Skeletal muscle satellite cell (primary cell): ENCODE results near the gene SUN2.
A peak's percentile ranks its signal among the peaks of the same experiment; 100 is the strongest.

Source experiments
- H3K27me3 ChIP-seq: 2 replicates; pipeline ENCODE4 v1.7.0; 2013; ENCODE audit warnings: low read length; ENCODE audit not compliant: control insufficient read depth, insufficient read depth
- H3K36me3 ChIP-seq: 2 replicates; pipeline ENCODE4 v1.7.0; 2013; ENCODE audit warnings: mild to moderate bottlenecking, control low read depth, low read length; ENCODE audit not compliant: insufficient read depth
- H3K4me1 ChIP-seq: 2 replicates; pipeline ENCODE4 v1.7.0; 2013; ENCODE audit warnings: low read length; ENCODE audit not compliant: control insufficient read depth, insufficient read depth
- H3K4me2 ChIP-seq: 2 replicates; pipeline ENCODE4 v1.7.0; 2013; ENCODE audit warnings: mild to moderate bottlenecking, low read length
- H3K4me3 ChIP-seq: 2 replicates; pipeline ENCODE4 v1.7.0; 2013; ENCODE audit warnings: low read length
- H3K9ac ChIP-seq: 2 replicates; pipeline ENCODE4 v1.7.0; 2013; ENCODE audit warnings: mild to moderate bottlenecking, low read depth, low read length, moderate library complexity
- H3K9me3 ChIP-seq: replicated peaks from 2 replicates; pipeline ENCODE4 v1.7.0; 2013; ENCODE audit warnings: mild to moderate bottlenecking, control low read depth, low read length

The SUN2 gene

DNA sequence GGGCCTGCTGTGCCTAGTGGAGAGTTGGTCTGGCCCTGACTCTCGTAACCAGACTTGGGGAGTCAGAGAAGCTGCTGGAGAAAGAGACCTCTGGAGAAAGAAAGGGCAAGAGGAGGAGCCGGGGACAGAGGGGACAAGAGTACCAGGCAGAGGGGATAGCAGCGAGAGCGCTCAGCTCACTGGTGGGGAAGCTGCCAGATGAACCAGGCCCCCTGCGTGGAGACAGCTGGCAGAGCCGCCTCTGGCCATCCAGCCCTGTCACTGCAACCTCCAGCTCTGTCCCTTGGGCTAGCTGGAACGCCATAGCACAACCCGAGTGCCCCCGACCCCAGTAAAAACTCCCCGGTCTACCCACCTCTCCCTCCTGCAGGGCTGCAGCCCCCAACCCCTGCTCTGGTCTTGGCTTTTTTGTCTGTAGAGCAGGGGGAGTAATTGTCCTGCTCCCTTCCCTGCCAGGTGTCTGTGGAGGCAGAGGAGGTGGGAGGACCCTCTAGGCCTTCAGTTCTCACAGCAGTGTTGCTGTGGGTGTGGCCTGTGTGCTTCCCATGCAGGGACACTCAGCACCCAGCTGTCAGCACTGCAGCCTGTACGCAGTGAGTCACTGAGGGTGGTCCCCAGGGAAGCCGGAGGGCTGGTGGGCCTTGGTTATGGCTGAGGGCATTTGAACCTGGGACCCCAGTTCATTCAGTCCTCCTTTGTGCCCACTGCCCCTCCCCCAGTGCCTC lies 4.8 kb upstream of the SUN2 start:
- Histone ChIP-seq H3K36me3 (no peaks in the 10 kb centered on the region), H3K4me2 (peak overlapping the region; percentile 14), H3K9ac (no peak overlapping the region), H3K27me3 (no peaks in the 10 kb centered on the region), H3K9me3 (no peaks in the 10 kb centered on the region), H3K4me1 (peaks cover 34% of the 10 kb centered on the region), H3K4me3 (no peak overlapping the region)

- H3K27me3 ChIP-seq, result no peaks in the 10 kb centered on the region
- H3K4me2 ChIP-seq, result no peak overlapping the region
- H3K4me1 ChIP-seq, result peaks cover 32% of the 10 kb centered on the region
- no peaks in the 10 kb centered on the region for H3K9me3 ChIP-seq
- no peaks in the 10 kb centered on the region for H3K36me3 ChIP-seq
- no peak overlapping the region for H3K9ac ChIP-seq
- no peak overlapping the region for H3K4me3 ChIP-seq
Observed at GRCh38 chr22:38759005-38759404, 3.2 kb upstream of the SUN2 start.

DNA sequence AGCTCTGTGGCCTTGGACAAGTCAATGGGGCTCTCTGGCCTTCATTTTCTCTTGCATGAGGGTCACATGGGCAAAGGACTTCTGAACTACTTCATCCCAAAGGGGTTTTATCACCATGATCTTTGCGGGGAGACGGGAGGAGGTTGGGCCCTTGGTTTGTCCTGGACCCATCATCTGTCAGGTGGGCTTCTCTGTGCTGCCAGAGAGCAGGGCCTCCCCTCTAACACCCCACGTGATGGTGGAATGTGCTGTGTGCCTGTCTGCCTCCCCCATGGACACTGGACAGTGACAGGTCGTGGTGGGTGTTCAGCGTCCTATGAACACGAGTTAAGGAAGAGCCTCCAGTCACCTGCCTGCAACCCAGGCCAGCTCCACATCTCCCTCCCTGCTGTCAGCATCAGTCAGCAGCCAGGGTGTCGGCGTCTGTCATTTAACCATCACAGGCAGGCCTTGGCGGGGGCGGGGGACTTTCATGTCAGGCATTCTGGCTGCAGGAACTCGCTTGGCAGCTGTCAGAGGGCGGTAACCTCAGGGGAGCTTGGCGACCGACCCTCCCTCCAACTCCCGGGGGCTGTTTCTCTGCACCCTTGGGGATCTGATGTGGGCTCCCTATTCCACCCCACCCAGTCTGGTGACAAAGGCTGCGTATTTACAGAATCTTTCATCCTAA lies 2.6 kb upstream of the SUN2 start:
- Histone ChIP-seq H3K36me3 (no peaks in the 10 kb centered on the region), H3K4me3 (no peak overlapping the region), H3K9ac (no peak overlapping the region), H3K4me1 (peaks cover 32% of the 10 kb centered on the region), H3K9me3 (no peaks in the 10 kb centered on the region), H3K27me3 (no peaks in the 10 kb centered on the region), H3K4me2 (no peak overlapping the region)

GRCh38 chr22:38757464-38757757 lies 1.6 kb upstream of the SUN2 start:
- Histone ChIP-seq H3K4me1 (peaks cover 37% of the 10 kb centered on the region), H3K9ac (no peak overlapping the region), H3K36me3 (peaks cover under 1% of the 10 kb centered on the region), H3K4me2 (no peak overlapping the region), H3K27me3 (no peaks in the 10 kb centered on the region), H3K9me3 (no peaks in the 10 kb centered on the region), H3K4me3 (no peak overlapping the region)

GRCh38 chr22:38756711-38757463 lies 1.1 kb upstream of the SUN2 start:
- Histone ChIP-seq H3K9ac (peak overlapping the region; percentile 91), H3K4me1 (peaks cover 43% of the 10 kb centered on the region), H3K4me2 (peak overlapping the region; percentile 95), H3K27me3 (no peaks in the 10 kb centered on the region), H3K36me3 (peaks cover 6% of the 10 kb centered on the region), H3K4me3 (peak overlapping the region; percentile 78), H3K9me3 (no peaks in the 10 kb centered on the region)

DNA sequence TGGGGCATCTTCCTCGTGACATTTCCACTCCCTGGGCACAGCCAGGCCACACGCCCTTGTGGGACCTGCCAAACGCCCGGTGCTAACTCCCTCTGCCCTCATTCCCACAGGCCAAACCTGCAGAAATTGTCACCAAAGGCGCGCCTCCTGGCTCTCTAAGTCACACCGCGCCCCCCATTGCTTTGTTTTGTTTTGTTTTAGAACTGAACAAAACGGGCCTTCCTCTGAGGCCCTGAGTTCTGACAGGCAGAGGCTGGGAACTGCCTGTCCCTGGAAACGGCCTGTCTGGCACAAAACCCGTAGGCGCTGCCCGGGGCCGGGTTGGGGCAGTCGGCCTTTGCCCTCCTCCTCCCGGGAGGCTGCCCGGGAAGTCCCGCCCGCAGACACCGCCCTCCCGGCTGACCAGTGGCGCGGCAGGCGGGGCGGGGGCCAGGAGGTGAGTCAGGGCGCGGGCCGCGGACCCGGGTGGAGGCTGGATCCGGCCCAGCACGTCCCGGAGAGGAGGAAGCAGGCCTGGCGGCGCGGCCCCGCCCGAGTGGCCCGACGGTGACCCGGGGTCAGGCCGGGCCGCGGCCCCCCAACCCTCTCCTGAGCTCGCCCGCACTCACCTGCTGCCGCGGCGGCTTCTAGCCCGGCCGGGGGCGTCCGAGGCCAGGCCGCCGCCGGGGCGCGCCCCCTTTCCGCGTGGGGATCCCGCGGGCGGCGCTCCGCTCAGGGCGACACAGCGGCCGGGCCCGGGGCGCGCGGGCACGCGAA lies 465 bp downstream of the SUN2 start:
- H3K4me1 ChIP-seq, result peaks cover 44% of the 10 kb centered on the region
- peak overlapping the region; percentile 95 for H3K4me2 ChIP-seq
- peaks cover 16% of the 10 kb centered on the region for H3K36me3 ChIP-seq
- H3K9me3 ChIP-seq, result no peaks in the 10 kb centered on the region
- no peaks in the 10 kb centered on the region for H3K27me3 ChIP-seq
- H3K4me3 ChIP-seq, result peak overlapping the region; percentile 78
- H3K9ac ChIP-seq, result peak overlapping the region; percentile 91

DNA sequence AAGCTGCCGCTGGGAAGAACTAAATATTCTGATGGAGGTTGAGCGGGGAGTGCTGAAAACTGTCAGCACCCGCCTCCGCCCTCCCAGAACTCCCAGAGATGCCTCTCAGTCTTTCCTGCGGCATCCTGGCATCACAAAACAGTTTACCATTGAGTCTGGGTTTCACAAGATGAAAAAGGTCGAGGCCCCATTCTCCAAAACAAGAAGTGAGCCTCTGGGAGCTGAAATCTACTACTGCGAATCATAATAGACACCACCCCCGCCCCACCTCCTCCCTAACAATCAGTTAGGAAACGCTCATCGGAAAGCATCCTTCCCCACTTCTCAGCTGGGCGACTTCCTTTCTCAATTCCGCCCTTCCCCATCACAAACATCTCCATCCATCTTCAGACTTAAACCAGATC lies 1.0 kb downstream of the SUN2 start:
- peak overlapping the region; percentile 95 for H3K4me2 ChIP-seq
- peaks cover 22% of the 10 kb centered on the region for H3K36me3 ChIP-seq
- peak overlapping the region; percentile 91 for H3K9ac ChIP-seq
- peaks cover 43% of the 10 kb centered on the region for H3K4me1 ChIP-seq
- peak overlapping the region; percentile 78 for H3K4me3 ChIP-seq
- no peaks in the 10 kb centered on the region for H3K9me3 ChIP-seq
- no peaks in the 10 kb centered on the region for H3K27me3 ChIP-seq

GRCh38 chr22:38753948-38754750 lies 1.6 kb downstream of the SUN2 start:
- peaks cover 43% of the 10 kb centered on the region for H3K4me1 ChIP-seq
- peak overlapping the region; percentile 78 for H3K4me3 ChIP-seq
- H3K9me3 ChIP-seq, result no peaks in the 10 kb centered on the region
- peaks cover 28% of the 10 kb centered on the region for H3K36me3 ChIP-seq
- H3K4me2 ChIP-seq, result peak overlapping the region; percentile 95
- H3K9ac ChIP-seq, result peak overlapping the region; percentile 91
- no peaks in the 10 kb centered on the region for H3K27me3 ChIP-seq

DNA sequence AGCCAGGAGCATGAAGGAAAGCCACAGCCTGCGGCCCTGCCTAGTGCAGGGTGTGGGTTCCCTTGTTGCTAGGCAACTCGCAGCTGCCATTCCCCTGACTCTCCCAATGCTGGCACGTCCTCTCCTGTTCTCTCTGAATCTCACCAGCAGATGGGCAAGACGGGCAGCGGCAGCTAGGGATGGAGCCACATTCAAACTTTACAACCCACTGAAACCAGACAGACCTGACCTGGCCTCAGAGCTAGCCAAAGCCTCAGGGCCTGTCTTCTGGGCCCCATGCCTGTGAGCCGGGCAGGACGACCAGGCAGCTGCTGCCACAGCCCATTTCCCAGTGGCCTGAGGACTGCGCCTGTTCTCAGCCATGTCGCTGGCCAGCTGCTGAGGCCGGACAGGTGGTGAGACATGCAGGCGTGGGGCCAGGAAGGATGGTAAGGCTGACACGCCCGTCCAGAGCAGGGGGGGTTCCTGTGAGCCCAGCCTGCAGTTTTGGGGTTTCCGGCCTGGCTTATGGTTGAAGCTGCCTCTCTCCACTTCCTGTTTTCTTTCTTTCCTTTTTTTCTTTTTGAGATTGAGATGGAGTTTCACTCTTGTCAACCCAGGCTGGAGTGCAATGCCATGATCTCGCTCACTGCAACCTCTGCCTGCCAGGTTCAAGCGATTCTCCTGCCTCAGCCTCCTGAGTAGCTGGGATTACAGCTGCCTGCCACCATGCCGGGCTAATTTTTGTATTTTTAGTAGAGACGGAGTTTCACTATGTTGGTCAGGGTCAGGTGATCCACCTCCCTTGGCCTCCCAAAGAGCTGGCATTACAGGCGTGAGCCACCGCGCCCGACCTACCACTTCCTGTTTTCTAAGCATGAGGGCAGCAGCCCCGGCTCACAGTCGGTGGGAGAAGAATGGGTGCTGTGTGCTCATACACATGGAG lies 4.1 kb downstream of the SUN2 start:
- H3K4me3 ChIP-seq, result peak overlapping the region; percentile 6
- peak overlapping the region; percentile 45 for H3K4me2 ChIP-seq
- H3K9ac ChIP-seq, result peak overlapping the region; percentile 0
- no peaks in the 10 kb centered on the region for H3K9me3 ChIP-seq
- peaks cover 41% of the 10 kb centered on the region for H3K4me1 ChIP-seq
- no peaks in the 10 kb centered on the region for H3K27me3 ChIP-seq
- H3K36me3 ChIP-seq, result peaks cover 38% of the 10 kb centered on the region

GRCh38 chr22:38751066-38751421 lies 4.8 kb downstream of the SUN2 start:
- H3K4me2 ChIP-seq, result peak overlapping the region; percentile 45
- H3K9me3 ChIP-seq, result no peaks in the 10 kb centered on the region
- H3K9ac ChIP-seq, result peak overlapping the region; percentile 0
- no peaks in the 10 kb centered on the region for H3K27me3 ChIP-seq
- peak overlapping the region; percentile 6 for H3K4me3 ChIP-seq
- peaks cover 43% of the 10 kb centered on the region for H3K36me3 ChIP-seq
- H3K4me1 ChIP-seq, result peaks cover 35% of the 10 kb centered on the region
